Nephron (organoid): ENCODE data around the gene GALT.
"Not testable (repeated sequence)": the region's sequence is repeated elsewhere in the genome, so short reads cannot be mapped to it uniquely, and the experiment has no call there.

ENCODE experiments used
- H3K27ac Mint-ChIP-seq, 3 experiments: 2 replicates each; pipeline ENCODE4 v1.8.0; 2020; ENCODE audit warnings: mixed read lengths in 3 of 3, mild to moderate bottlenecking in 2 of 3, moderate library complexity in 1 of 3
- H3K27me3 Mint-ChIP-seq: 2 replicates; pipeline ENCODE4 v1.8.0; 2021; ENCODE audit warnings: low read depth, mild to moderate bottlenecking, moderate library complexity, mixed read lengths
- H3K36me3 Mint-ChIP-seq: 2 replicates; pipeline ENCODE4 v1.8.0; 2020; ENCODE audit warnings: low read depth, mixed read lengths
- H3K4me1 Mint-ChIP-seq: 2 replicates; pipeline ENCODE4 v1.8.0; 2020; ENCODE audit warnings: mixed read lengths
- H3K4me3 Mint-ChIP-seq, 3 experiments: 2 replicates each; pipeline ENCODE4 v1.8.0; 2020; ENCODE audit warnings: mild to moderate bottlenecking in 3 of 3, mixed read lengths in 3 of 3, moderate library complexity in 2 of 3
- H3K9me3 Mint-ChIP-seq: 2 replicates; pipeline ENCODE4 v1.8.0; 2020; ENCODE audit warnings: mixed read lengths
- CTCF ChIP-seq, 3 experiments: fragments of 200-600 bp; sonication (generic); IDR thresholded peaks; one replicate each; pipeline ENCODE4 v1.5.0; 2021; ENCODE audit warnings: antibody characterized with exemption in 3 of 3; ENCODE audit not compliant: unreplicated experiment in 3 of 3

GALT gene

DNA sequence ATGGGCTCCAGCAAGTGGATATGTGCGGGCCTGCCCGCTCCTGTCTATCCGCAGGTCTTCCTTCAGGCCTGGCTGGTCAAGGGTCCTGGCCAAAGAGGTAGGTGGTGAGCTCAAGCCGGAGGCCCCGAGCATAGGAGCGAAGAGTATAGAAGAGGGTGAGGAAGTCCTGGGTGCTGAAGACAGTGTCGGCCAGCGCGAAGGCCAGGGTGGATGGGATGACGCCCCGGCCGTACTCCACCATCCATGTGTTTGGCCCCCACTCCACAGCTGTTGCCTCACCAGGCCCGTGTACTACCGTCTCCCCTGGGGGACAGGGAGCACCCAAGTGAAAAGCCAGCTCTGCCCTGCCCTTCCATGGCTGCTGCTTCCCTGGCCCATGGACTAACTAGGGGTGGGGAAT, 10.9 kb upstream of the GALT start:
- Mint-ChIP-seq H3K4me1 (peaks cover 31% of the 10 kb centered on the region), H3K9me3 (no peaks in the 10 kb centered on the region), H3K27me3 (peaks cover 26% of the 10 kb centered on the region), H3K27ac (no peak overlapping the region), H3K36me3 (peaks cover 6% of the 10 kb centered on the region), H3K4me3 (peak overlapping the region; percentile 71 to 80 (median 78))
- no peak for TF ChIP-seq CTCF (IDR thresholded peaks at IDR 0.05; ENCODE audit: unreplicated experiment in 3 of 3)

GRCh38 chr9:34636791-34637355, 9.6 kb upstream of the GALT start:
- Mint-ChIP-seq H3K27me3 (peaks cover 13% of the 10 kb centered on the region), H3K4me1 (peaks cover 31% of the 10 kb centered on the region), H3K36me3 (peaks cover 6% of the 10 kb centered on the region), H3K9me3 (no peaks in the 10 kb centered on the region), H3K27ac (peak overlapping the region; percentile 55 to 77 (median 58)), H3K4me3 (peak overlapping the region; percentile 87 to 94 (median 91))
- TF ChIP-seq CTCF (IDR thresholded peaks at IDR 0.05; ENCODE audit: unreplicated experiment in 3 of 3) = no peak

DNA sequence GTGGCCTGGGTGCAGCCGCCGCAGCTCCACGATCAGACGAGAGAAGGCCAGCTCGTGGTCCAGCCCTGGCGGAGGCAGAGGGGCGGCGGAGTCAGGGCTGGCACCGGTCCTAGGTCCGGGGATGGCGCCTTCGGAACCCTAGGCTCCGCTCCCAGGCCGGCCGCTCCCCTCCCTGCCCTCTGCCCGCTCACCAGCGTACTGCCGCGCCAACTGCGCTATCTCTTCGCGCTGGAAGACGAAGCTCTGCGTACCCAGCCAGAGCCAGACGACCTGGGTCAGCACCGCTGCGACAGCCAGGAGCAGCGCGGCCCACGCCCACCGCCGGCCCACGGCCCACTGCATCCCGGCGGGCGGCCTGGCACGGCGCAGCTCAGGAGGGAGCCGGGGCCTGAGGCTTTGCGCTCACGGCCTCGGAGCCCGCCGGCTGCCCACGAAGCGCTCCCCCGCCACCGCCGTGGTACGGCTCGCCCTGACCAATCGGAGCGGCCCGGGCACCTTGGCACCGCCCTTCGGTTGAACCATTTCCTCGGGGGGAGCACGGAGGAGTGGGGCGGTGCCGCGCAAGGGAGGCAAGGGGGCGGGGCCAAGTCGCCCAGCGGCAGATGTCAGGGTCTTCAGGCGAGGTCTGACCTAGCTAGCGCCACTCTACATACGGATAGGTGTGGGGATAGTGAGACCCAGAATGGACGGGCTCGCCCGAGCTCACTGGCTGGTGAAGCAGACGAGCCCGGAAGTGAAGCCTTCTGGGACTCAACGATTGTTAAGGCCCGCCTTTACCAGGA, 8.9 kb upstream of the GALT start, which contains the start of gene SIGMAR1:
Gene SIGMAR1 (minus strand): TSS at position 432 of the 782 bp plus-strand sequence. CDS start 90 bp downstream, at position 342.
- no peak for TF ChIP-seq CTCF (IDR thresholded peaks at IDR 0.05; ENCODE audit: unreplicated experiment in 3 of 3)
- H3K4me3 Mint-ChIP-seq = peak within 1 kb of the TSS; percentile 87 to 94 (median 91)
- H3K4me1 Mint-ChIP-seq = peaks cover 31% of the 10 kb centered on the region
- H3K27ac Mint-ChIP-seq = peak within 1 kb of the TSS; percentile 77 to 95 (median 94)
- peaks cover 6% of the 10 kb centered on the region for H3K36me3 Mint-ChIP-seq
- no peaks in the 10 kb centered on the region for H3K9me3 Mint-ChIP-seq
- H3K27me3 Mint-ChIP-seq = peaks cover 7% of the 10 kb centered on the region

DNA sequence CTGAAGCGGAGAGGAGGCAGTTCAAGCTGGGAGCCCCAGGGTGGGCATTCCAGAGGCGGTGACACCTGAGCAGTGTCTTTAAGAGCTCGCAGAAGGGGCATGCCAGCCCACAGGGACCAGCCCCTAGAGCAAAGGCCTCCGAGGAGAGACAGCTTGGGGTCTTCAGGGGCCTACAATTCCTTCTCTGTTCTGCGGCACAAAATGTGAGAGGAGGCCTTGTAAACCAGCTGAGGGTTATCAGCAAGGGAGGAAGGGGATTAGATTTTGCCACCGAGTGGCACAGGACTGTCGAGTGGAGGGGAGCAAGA, 8.4 kb upstream of the GALT start:
- H3K4me3 Mint-ChIP-seq = peak overlapping the region; percentile 87 to 94 (median 91)
- peaks cover 6% of the 10 kb centered on the region for H3K36me3 Mint-ChIP-seq
- peaks cover 31% of the 10 kb centered on the region for H3K4me1 Mint-ChIP-seq
- H3K27ac Mint-ChIP-seq = peak overlapping the region; percentile 77 to 95 (median 94)
- no peak for TF ChIP-seq CTCF (IDR thresholded peaks at IDR 0.05; ENCODE audit: unreplicated experiment in 3 of 3)
- peaks cover 7% of the 10 kb centered on the region for H3K27me3 Mint-ChIP-seq
- H3K9me3 Mint-ChIP-seq = no peaks in the 10 kb centered on the region

- not testable (repeated sequence) for H3K36me3 Mint-ChIP-seq, H3K4me3 Mint-ChIP-seq, H3K27me3 Mint-ChIP-seq, H3K9me3 Mint-ChIP-seq, H3K27ac Mint-ChIP-seq
- peaks cover 24% of the 10 kb centered on the region for H3K4me1 Mint-ChIP-seq
Measured at GRCh38 chr9:34639322-34639721, 7.2 kb upstream of the GALT start.

DNA sequence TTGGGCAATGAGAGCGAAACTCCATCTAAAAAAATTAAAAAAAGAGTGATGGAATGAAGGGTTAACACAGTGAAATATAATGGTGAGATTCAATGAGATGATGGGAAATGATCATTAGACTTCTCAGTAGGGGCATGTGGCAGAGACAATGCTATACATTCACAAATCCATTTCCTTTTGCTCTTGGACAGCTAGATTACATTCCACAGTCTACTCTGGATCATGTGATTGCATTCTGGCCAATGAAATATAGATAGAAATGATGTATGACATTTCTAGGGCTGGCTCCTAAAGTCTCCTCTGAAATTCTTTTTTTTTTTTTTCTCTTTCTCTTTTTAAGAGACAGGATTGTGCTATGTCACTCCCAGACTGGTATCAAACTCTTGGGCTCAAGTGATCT, 3.8 kb upstream of the GALT start:
- H3K36me3 Mint-ChIP-seq = peaks cover 4% of the 10 kb centered on the region
- H3K27me3 Mint-ChIP-seq = no peaks in the 10 kb centered on the region
- H3K9me3 Mint-ChIP-seq = no peaks in the 10 kb centered on the region

More for the DNA sequence above, 3.8 kb upstream of the GALT start:
- no peak for TF ChIP-seq CTCF (IDR thresholded peaks at IDR 0.05; ENCODE audit: unreplicated experiment in 3 of 3)
- peak overlapping the region in 2 of 3 experiments; percentile 30 to 32 for H3K4me3 Mint-ChIP-seq
- H3K27ac Mint-ChIP-seq = peak overlapping the region in 2 of 3 experiments; percentile 56 to 58
- H3K4me1 Mint-ChIP-seq = peaks cover 28% of the 10 kb centered on the region
